ENCODE measurements around the gene NCF2. TPM values are rescaled to one million over a fixed set of nuclear protein-coding genes. Genes with fewer than 3 reads are reported as not detected.

The NCF2 gene
- total and polyA plus RNA-seq, 2 donors, result 11.9 to 13.3 TPM

DNA sequence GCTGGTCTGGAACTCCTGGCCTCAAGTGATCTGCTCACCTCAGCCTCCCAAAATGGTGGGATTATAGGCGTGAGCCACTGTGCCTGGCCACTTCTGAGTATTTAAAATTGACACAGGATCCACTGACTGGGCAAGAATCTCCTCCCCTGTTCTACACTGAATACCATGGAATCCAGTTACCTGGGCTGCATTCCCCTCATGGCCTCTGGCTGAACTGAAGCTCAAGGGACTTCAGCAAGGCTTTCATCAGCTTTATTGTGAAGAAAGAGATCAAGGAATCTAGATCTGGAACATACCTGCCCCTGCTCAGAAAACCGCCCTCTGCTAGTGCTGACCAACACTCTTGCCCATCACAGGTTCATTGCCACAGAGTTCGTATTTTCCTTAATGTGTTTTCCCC lies 20.5 kb downstream of the NCF2 start:
- H3K4me3 ChIP-seq (ENCODE audit: low read length in 2 of 2), result no peak overlapping the region
- DNase-seq (ENCODE audit: low read depth in 6 of 9, low spot score in 9 of 9), result no peak
- H3K27me3 ChIP-seq (ENCODE audit: control insufficient read depth in 2 of 2, insufficient read depth in 1 of 2, low read length in 1 of 2), result no peaks in the 10 kb centered on the region
- H3K36me3 ChIP-seq (ENCODE audit: control insufficient read depth in 2 of 2, insufficient read depth in 2 of 2, low read length in 1 of 2), result no peaks in the 10 kb centered on the region
- WGBS, result 97% methylated on average over 3 of the region's 3 CpGs
- H3K9me3 ChIP-seq (ENCODE audit: control insufficient read depth in 2 of 2, insufficient read depth in 1 of 2, low read length in 1 of 2), result peaks cover 0 to 3% of the 10 kb centered on the region in 2 donors
- H3K27ac ChIP-seq (ENCODE audit: low read depth in 1 of 2, low read length in 1 of 2), result no peak overlapping the region
- peaks cover 0 to 11% of the 10 kb centered on the region in 2 donors for H3K4me1 ChIP-seq (ENCODE audit: control insufficient read depth in 2 of 2, insufficient read depth in 2 of 2, low read length in 2 of 2)

DNA sequence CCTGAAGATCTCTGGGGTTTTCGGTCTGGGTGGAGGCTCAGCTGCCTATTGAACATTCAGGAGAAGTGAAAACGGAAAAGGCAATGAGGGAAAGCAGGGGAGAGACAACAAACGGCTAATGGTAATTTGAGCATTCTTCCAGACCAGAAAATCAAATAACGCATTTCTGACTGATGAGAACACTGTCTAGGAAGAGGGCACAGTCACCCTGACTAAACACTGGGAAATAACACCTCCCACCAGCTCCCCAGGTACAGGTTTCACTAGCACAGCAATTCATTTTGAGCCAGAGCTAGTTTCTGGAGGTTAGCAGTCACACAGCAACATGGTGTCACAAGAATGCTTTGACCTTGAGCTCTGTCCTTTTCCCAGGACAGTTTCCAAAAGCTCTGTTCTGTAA lies 21.1 kb downstream of the NCF2 start:
- peaks cover 0 to 11% of the 10 kb centered on the region in 2 donors for H3K4me1 ChIP-seq (ENCODE audit: control insufficient read depth in 2 of 2, insufficient read depth in 2 of 2, low read length in 2 of 2)
- H3K4me3 ChIP-seq (ENCODE audit: low read length in 2 of 2), result no peak overlapping the region
- 96% methylated on average over 4 of the region's 4 CpGs for WGBS
- H3K27ac ChIP-seq (ENCODE audit: low read depth in 1 of 2, low read length in 1 of 2), result no peak overlapping the region
- H3K36me3 ChIP-seq (ENCODE audit: control insufficient read depth in 2 of 2, insufficient read depth in 2 of 2, low read length in 1 of 2), result no peaks in the 10 kb centered on the region
- H3K9me3 ChIP-seq (ENCODE audit: control insufficient read depth in 2 of 2, insufficient read depth in 1 of 2, low read length in 1 of 2), result peaks cover 0 to 3% of the 10 kb centered on the region in 2 donors
- no peak for DNase-seq (ENCODE audit: low read depth in 6 of 9, low spot score in 9 of 9)
- H3K27me3 ChIP-seq (ENCODE audit: control insufficient read depth in 2 of 2, insufficient read depth in 1 of 2, low read length in 1 of 2), result no peaks in the 10 kb centered on the region

DNA sequence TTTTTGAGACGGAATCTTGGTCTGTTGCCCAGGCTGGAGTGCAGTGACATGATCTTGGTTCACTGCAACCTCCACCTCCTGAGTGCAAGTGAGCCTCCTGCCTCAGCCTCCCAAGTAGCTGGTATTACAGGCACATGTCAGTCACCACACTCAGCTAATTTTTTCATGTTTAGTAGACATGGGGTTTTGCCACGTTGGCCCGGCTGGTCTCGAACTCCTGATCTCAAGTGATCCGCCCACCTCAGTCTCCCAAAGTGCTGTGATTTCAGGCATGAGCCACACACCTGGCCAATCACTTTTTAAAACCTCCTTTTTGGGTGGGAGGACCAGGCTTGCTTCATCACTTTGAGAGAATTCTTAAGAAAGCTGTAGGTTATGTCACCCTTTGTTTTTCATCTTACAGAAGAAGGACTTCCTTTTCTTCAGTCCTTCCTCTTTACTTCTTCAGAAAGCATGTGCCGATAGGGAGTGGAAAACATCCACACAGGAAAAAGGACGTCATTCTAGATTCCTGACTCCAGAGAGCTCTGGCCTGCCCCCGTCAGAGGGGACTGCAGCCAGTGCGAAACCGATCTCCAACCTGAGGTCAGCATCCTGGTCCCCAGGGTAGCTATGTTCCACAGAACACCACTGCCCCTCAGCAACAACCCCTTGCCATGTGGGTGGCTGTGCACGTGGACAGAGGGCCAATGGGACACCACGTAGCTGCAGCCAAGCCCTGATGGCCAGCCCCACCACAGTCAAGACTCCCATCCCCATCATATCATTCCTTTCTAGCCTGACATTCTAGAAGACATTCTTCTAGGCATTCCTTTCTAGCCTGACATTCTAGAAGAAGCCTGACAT lies 21.9 kb downstream of the NCF2 start:
- 78% methylated on average over 12 of the region's 12 CpGs for WGBS
- no peak overlapping the region for H3K4me3 ChIP-seq (ENCODE audit: low read length in 2 of 2)
- peak overlapping the region in 1 of 2 donors; percentile 37 for H3K27ac ChIP-seq (ENCODE audit: low read depth in 1 of 2, low read length in 1 of 2)
- no peaks in the 10 kb centered on the region for H3K36me3 ChIP-seq (ENCODE audit: control insufficient read depth in 2 of 2, insufficient read depth in 2 of 2, low read length in 1 of 2)
- H3K9me3 ChIP-seq (ENCODE audit: control insufficient read depth in 2 of 2, insufficient read depth in 1 of 2, low read length in 1 of 2), result peaks cover 0 to 3% of the 10 kb centered on the region in 2 donors
- no peaks in the 10 kb centered on the region for H3K27me3 ChIP-seq (ENCODE audit: control insufficient read depth in 2 of 2, insufficient read depth in 1 of 2, low read length in 1 of 2)
- peaks cover 0 to 11% of the 10 kb centered on the region in 2 donors for H3K4me1 ChIP-seq (ENCODE audit: control insufficient read depth in 2 of 2, insufficient read depth in 2 of 2, low read length in 2 of 2)
- DNase-seq (ENCODE audit: low read depth in 6 of 9, low spot score in 9 of 9), result no peak

DNA sequence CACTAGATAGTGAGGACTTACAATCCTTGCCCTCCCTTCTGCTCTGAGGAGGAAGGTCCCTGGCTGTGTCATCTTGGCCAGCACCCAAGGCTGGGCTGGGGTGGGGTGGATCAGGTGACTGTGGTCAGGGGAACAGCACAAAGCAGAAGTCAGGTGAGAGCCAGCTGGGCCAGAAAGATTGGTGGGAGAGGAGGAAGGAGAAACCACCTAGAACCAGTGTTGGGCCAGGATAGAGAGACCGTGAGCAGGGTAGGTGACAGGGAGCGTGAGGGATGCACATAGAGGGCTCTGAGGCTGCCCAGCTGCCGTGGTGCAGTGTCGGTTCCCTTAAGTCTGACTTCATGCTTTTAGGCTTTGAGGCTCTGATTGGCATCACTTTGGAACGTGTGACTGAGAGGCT lies 22.7 kb downstream of the NCF2 start:
- no peaks in the 10 kb centered on the region for H3K36me3 ChIP-seq (ENCODE audit: control insufficient read depth in 2 of 2, insufficient read depth in 2 of 2, low read length in 1 of 2)
- 10% methylated on average over 5 of the region's 5 CpGs for WGBS
- peaks cover 0 to 11% of the 10 kb centered on the region in 2 donors for H3K4me1 ChIP-seq (ENCODE audit: control insufficient read depth in 2 of 2, insufficient read depth in 2 of 2, low read length in 2 of 2)
- H3K27me3 ChIP-seq (ENCODE audit: control insufficient read depth in 2 of 2, insufficient read depth in 1 of 2, low read length in 1 of 2), result no peaks in the 10 kb centered on the region
- no peaks in the 10 kb centered on the region for H3K9me3 ChIP-seq (ENCODE audit: control insufficient read depth in 2 of 2, insufficient read depth in 1 of 2, low read length in 1 of 2)
- DNase-seq (ENCODE audit: low read depth in 6 of 9, low spot score in 9 of 9), result no peak
- H3K27ac ChIP-seq (ENCODE audit: low read depth in 1 of 2, low read length in 1 of 2), result peak overlapping the region; percentile 10 to 36
- H3K4me3 ChIP-seq (ENCODE audit: low read length in 2 of 2), result no peak overlapping the region

DNA sequence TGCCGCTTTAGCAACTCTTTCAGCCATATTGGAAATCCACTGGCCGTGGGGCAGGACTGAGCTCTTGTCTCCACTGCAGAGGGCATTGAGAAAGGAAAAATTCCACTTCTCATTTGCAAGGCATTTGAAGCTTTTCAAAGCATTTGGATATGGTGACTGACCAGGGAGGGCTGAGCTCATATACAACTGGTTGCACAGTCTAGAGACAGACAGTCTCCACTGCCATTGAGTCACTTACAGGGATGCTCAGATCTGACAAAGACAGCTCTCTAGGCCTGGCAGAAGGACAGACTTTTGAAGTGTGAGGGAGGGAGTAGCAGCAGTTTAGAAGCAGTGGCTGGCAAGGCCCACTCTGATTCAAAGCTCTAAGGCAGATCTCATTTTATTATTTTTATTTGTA lies 24.2 kb downstream of the NCF2 start:
- H3K9me3 ChIP-seq (ENCODE audit: control insufficient read depth in 2 of 2, insufficient read depth in 1 of 2, low read length in 1 of 2), result no peaks in the 10 kb centered on the region
- H3K27ac ChIP-seq (ENCODE audit: low read depth in 1 of 2, low read length in 1 of 2), result no peak overlapping the region
- H3K4me1 ChIP-seq (ENCODE audit: control insufficient read depth in 2 of 2, insufficient read depth in 2 of 2, low read length in 2 of 2), result peaks cover 0 to 11% of the 10 kb centered on the region in 2 donors
- DNase-seq (ENCODE audit: low read depth in 6 of 9, low spot score in 9 of 9), result no peak
- WGBS, result 100% methylated on average over 2 of the region's 2 CpGs
- H3K4me3 ChIP-seq (ENCODE audit: low read length in 2 of 2), result no peak overlapping the region
- no peaks in the 10 kb centered on the region for H3K36me3 ChIP-seq (ENCODE audit: control insufficient read depth in 2 of 2, insufficient read depth in 2 of 2, low read length in 1 of 2)
- no peaks in the 10 kb centered on the region for H3K27me3 ChIP-seq (ENCODE audit: control insufficient read depth in 2 of 2, insufficient read depth in 1 of 2, low read length in 1 of 2)

DNA sequence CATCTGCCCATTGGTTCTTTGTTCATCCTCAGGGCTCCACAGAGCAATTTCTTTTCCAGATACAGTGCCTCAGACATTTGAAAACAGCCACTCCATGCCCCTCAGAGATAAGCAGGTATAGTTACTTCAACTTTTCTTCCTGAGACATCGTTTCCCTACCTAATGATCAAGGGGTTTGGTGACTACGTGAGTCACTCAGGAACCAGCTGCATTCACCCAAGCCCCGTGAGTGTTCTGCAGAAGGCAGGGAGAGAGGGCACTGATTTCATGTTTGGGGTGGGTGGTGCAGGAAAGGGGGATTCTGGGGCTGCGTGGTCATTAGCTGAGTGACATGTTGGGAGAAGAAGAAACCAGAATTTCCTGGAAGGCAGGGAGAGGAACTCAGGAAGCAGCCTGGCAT lies 25.0 kb downstream of the NCF2 start:
- H3K27me3 ChIP-seq (ENCODE audit: control insufficient read depth in 2 of 2, insufficient read depth in 1 of 2, low read length in 1 of 2), result no peaks in the 10 kb centered on the region
- DNase-seq (ENCODE audit: low read depth in 6 of 9, low spot score in 9 of 9), result no peak
- WGBS, result 40% methylated on average over 4 of the region's 4 CpGs
- no peaks in the 10 kb centered on the region for H3K36me3 ChIP-seq (ENCODE audit: control insufficient read depth in 2 of 2, insufficient read depth in 2 of 2, low read length in 1 of 2)
- H3K27ac ChIP-seq (ENCODE audit: low read depth in 1 of 2, low read length in 1 of 2), result no peak overlapping the region
- H3K4me3 ChIP-seq (ENCODE audit: low read length in 2 of 2), result no peak overlapping the region
- H3K4me1 ChIP-seq (ENCODE audit: control insufficient read depth in 2 of 2, insufficient read depth in 2 of 2, low read length in 2 of 2), result peaks cover 0 to 11% of the 10 kb centered on the region in 2 donors
- no peaks in the 10 kb centered on the region for H3K9me3 ChIP-seq (ENCODE audit: control insufficient read depth in 2 of 2, insufficient read depth in 1 of 2, low read length in 1 of 2)

DNA sequence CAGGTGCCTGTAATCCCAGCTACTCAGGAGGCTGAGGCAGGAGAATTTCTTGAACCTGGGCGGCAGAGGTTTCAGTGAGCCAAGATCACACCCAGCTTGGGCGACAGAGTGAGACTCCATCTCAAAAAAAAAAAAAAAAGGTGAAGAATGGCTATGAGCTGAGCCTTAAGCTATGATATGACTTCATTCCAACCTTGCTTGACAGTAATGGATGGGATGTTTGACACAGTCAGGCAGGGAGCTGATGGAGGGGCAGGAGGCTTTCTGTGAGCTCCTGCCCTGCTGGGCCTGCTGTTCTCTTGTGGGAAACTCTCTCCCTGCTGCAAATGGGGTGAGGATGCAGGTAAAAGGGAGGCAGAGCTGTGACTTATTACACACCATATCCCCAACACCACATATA lies 27.6 kb downstream of the NCF2 start:
- whole genome bisulfite sequencing, result 100% methylated on average over 2 of the region's 2 CpGs
- no peak for DNase-seq (ENCODE audit: low read depth in 6 of 9, low spot score in 9 of 9)
- no peaks in the 10 kb centered on the region for H3K27me3 ChIP-seq (ENCODE audit: control insufficient read depth in 2 of 2, insufficient read depth in 1 of 2, low read length in 1 of 2)
- no peaks in the 10 kb centered on the region for H3K9me3 ChIP-seq (ENCODE audit: control insufficient read depth in 2 of 2, insufficient read depth in 1 of 2, low read length in 1 of 2)
- H3K27ac ChIP-seq (ENCODE audit: low read depth in 1 of 2, low read length in 1 of 2), result no peak overlapping the region
- no peak overlapping the region for H3K4me3 ChIP-seq (ENCODE audit: low read length in 2 of 2)
- peaks cover 2 to 3% of the 10 kb centered on the region in 2 donors for H3K36me3 ChIP-seq (ENCODE audit: control insufficient read depth in 2 of 2, insufficient read depth in 2 of 2, low read length in 1 of 2)
- H3K4me1 ChIP-seq (ENCODE audit: control insufficient read depth in 2 of 2, insufficient read depth in 2 of 2, low read length in 2 of 2), result peaks cover 0 to 6% of the 10 kb centered on the region in 2 donors

DNA sequence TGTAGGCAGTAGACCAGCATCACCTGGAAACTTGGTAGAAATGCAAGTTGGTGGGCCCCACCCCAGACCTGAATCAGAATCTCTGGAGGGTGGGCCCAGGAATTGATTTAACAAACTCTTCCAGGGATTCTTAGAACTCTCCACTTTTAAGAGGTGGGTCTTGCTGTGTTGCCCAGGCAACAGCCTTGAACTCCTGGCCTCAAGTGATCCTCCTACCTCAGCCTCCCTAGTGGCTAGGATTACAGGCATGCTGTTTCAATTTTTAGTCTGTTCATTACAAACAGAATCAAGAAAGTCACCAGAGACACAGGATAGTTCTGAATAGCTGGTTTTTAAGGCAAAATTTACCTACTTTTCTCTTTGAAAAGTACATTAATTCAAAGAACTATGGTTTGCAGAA lies 31.2 kb downstream of the NCF2 start:
- Histone ChIP-seq H3K9me3 (ENCODE audit: control insufficient read depth in 2 of 2, insufficient read depth in 1 of 2, low read length in 1 of 2) (no peaks in the 10 kb centered on the region), H3K4me3 (ENCODE audit: low read length in 2 of 2) (no peak overlapping the region), H3K27ac (ENCODE audit: low read depth in 1 of 2, low read length in 1 of 2) (no peak overlapping the region), H3K4me1 (ENCODE audit: control insufficient read depth in 2 of 2, insufficient read depth in 2 of 2, low read length in 2 of 2) (no peaks in the 10 kb centered on the region), H3K36me3 (ENCODE audit: control insufficient read depth in 2 of 2, insufficient read depth in 2 of 2, low read length in 1 of 2) (peaks cover 17 to 19% of the 10 kb centered on the region in 2 donors), H3K27me3 (ENCODE audit: control insufficient read depth in 2 of 2, insufficient read depth in 1 of 2, low read length in 1 of 2) (no peaks in the 10 kb centered on the region)
- no peak for DNase-seq (ENCODE audit: low read depth in 6 of 9, low spot score in 9 of 9)

DNA sequence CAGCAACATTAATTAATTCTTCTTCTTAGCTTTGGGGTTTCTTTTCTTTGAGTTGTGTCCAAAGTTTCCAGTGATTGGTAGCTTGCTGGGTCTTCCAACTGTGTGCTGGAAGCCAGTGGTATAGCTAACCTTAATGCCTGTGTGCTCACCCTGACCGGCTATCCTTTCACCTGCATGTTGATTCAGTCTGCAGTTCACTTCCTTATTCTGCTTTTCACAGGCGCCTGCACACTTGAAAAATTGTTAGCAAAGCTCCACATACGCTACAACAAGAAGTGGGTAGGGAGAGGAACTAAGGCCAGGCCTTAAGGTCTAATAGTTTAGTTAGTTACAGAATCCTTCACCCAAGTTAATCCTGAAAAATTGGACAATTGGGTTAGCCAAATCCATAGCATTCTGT lies 35.7 kb downstream of the NCF2 start:
- no peaks in the 10 kb centered on the region for H3K4me1 ChIP-seq (ENCODE audit: control insufficient read depth in 2 of 2, insufficient read depth in 2 of 2, low read length in 2 of 2)
- 91% methylated on average over 3 of the region's 3 CpGs for WGBS
- no peaks in the 10 kb centered on the region for H3K9me3 ChIP-seq (ENCODE audit: control insufficient read depth in 2 of 2, insufficient read depth in 1 of 2, low read length in 1 of 2)
- DNase-seq (ENCODE audit: low read depth in 6 of 9, low spot score in 9 of 9), result no peak
- H3K27me3 ChIP-seq (ENCODE audit: control insufficient read depth in 2 of 2, insufficient read depth in 1 of 2, low read length in 1 of 2), result no peaks in the 10 kb centered on the region
- no peak overlapping the region for H3K27ac ChIP-seq (ENCODE audit: low read depth in 1 of 2, low read length in 1 of 2)
- no peak overlapping the region for H3K4me3 ChIP-seq (ENCODE audit: low read length in 2 of 2)
- H3K36me3 ChIP-seq (ENCODE audit: control insufficient read depth in 2 of 2, insufficient read depth in 2 of 2, low read length in 1 of 2), result peaks cover 47 to 60% of the 10 kb centered on the region in 2 donors
